CD4-positive, alpha-beta T cell treated with Interleukin-17A for 4 hours (primary cell): ENCODE data around the gene OR4D9.
"Not testable (repeated sequence)": the region's sequence is repeated elsewhere in the genome, so short reads cannot be mapped to it uniquely, and the experiment has no call there.

Experiments
- DNase-seq: peaks from one replicate; pipeline ENCODE4 v3.0.0-alpha.2; 2020; ENCODE audit warnings: mixed read lengths

The OR4D9 gene

DNA sequence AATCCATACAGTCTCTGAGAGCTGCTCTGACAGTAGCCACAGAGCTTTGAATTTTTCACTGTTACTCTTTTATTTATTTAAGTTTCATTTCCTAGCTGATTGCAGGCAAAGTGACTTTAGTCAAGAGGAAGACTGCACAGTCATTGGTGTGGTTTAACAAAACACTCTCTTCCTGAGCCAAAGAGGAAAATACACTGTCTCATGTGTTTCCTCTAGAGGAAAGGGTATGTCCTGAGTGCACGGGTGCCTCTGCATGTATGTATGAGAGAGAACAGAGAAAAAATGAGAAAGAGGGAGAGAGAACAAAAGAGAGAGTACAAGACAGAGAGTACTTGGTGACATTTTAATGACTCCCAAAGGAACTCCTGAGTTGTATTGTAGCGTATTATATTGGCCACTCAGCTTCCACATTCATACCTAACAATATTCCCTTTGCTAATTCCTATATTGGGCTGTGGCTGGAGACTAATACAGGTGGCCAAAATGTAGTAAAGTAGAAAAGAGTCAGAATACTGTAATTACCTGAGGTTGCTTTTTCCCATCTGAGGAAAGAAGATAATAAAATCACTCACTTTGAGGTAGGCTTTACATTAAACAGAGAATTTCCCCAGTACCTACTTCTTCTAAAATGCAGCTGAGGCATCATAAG lies at the start of gene OR4D9:
Gene OR4D9 (plus strand): TSS at position 599 of the 649 bp plus-strand sequence. CDS start 3,374 bp downstream, outside the sequence.
- peak; percentile 39 for DNase-seq

- no peak for DNase-seq
Observed at GRCh38 chr11:59463190-59463641, 48.1 kb upstream of the OR4D9 start.

GRCh38 chr11:59473015-59473414 lies 38.3 kb upstream of the OR4D9 start, which contains the start of gene OR4D10:
TSS of gene OR4D10 (plus strand) at chr11:59473315. CDS start at chr11:59477430, 4,115 bp downstream.
- no peak for DNase-seq

DNA sequence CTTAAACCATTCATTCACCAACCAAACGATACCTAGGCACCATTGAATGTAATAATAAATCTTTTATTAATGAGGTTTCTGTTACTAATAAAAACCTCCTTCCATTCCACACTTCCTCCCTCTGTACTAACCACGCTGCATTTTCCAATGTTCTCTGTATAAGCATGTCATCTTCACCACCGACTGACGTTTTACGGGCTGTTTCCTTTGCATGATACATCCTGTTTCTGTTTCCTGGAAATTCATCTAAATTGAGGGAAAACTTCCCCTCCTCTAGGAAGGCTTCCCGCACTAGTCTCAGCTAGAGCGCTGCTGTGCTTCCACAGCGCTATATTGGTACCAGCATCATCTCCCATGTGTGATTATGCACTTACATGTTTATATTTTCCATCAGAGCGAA lies 36.2 kb upstream of the OR4D9 start:
- no peak for DNase-seq

DNA sequence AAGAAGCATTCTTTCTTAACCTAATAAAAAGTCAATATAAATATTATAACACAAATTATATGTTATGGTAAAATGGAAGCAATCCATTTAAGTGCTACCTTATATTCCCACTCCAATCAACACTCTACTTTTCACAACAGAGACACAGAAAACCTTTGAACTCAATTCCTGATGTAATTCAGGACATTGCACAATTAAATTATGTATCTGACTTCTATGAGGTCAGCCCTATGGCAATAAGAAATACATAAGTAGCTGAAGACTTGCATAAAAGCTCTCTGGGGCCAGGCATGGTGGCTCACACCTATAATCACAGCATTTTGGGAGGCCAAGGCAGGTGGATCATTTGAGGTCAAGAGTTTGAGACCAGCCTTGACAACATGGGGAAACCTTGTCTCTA lies 31.4 kb upstream of the OR4D9 start:
- no peak for DNase-seq

- DNase-seq: no peak
Observed at GRCh38 chr11:59480359-59480758, 31.0 kb upstream of the OR4D9 start.

- DNase-seq: no peak
Observed at GRCh38 chr11:59501931-59502330, 9.4 kb upstream of the OR4D9 start.

GRCh38 chr11:59503276-59503675 lies 8.1 kb upstream of the OR4D9 start, which contains the start of gene OR4D11:
TSS of gene OR4D11 (plus strand) at chr11:59503576. CDS start at chr11:59503576, 0 bp downstream.
- DNase-seq: no peak

DNA sequence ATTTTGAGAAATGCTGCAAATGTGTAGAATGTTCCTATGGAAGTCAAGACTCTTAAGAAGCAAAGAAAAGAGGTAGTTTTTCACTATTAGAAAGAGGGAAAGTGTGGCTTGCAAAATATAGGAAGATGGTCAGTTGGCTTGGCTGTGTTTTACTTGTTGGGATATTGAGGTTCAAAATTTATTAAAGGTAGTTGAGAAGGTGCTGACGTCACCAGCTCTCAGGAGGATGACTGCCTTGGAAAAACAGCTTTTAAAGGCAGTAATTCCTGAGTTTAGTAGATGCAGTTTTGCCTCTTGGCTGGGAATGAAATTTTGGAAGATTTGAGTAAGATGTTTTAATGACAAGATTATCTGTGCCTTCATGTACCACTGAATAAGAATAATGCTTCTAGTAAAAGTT lies 336 bp downstream of the OR4D9 start:
- DNase-seq: no peak

- not testable (repeated sequence) for DNase-seq
Observed at GRCh38 chr11:59520139-59520538, 8.8 kb downstream of the OR4D9 start.

- DNase-seq: no peak
Observed at GRCh38 chr11:59520741-59521140, 9.4 kb downstream of the OR4D9 start.

DNA sequence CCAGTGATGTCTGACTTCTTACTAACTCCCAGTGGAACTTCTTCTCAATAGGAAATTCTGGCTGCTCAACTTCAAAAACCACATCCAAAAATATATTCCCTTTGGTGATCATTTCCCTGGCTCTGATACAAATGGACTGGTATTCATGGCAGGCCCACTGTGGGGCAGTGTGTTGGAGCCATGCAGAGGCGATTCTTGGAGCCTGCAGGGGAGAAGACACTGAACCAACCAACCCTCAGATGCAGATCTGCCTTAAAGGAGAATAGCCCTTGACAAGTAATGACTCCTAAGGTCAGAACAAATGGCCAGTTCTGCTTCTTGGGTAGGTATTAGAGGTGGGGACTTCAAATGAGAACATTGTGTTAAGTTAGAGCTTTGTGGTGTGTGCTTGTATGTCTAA lies 12.2 kb downstream of the OR4D9 start:
- DNase-seq: no peak

GRCh38 chr11:59528711-59529110 lies 17.4 kb downstream of the OR4D9 start:
- no peak for DNase-seq

- no peak for DNase-seq
Observed at GRCh38 chr11:59532620-59533019, 21.3 kb downstream of the OR4D9 start.

- DNase-seq: no peak
Observed at GRCh38 chr11:59534676-59535075, 23.3 kb downstream of the OR4D9 start.

- no peak for DNase-seq
Observed at GRCh38 chr11:59542142-59542810, 30.9 kb downstream of the OR4D9 start.

- DNase-seq: not testable (repeated sequence)
Observed at GRCh38 chr11:59543713-59544112, 32.4 kb downstream of the OR4D9 start.

GRCh38 chr11:59544869-59545178 lies 33.5 kb downstream of the OR4D9 start:
- DNase-seq: no peak

DNA sequence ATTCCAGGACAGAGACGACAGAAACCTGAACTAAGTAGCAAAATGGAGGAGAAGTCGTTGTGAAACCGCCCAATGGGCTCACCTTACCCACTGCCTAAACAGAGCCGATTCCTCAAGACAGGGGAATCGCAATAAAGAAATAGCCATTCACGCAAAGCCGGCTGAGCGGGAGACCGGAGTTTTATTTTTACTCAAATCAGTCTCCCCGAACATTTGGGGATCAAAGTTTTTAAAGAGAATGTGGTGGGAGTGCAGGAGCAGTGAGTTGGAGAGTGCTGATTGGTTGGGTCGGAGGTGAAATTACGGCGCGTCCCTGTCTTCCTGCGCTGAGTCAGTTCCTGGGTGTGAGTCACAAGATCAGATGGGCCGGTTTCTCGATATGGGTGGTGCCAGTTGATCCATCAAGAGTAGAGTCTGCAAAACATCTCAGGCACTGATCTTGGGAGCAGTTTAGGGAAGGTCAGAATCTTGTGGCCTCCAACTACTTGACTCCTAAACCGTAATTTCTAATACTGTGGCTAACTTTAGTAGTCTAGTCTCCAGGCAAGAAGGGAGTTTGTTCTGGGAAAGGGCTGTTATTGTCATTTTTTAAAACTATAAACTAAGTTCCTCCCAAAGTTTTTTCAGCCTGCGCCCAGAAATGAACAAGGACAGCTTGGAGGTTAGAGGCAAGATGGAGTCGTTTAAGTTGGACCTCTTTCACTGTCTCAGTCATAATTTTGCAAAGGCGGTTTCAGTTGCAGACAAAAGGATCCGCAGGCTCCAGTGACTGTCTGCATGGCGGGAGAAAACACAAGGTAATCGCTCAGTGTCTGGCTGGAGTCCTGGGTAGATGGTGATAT lies 34.1 kb downstream of the OR4D9 start:
- no peak for DNase-seq

- DNase-seq: not testable (repeated sequence)
Observed at GRCh38 chr11:59547605-59548308, 36.4 kb downstream of the OR4D9 start.

- DNase-seq: no peak
Observed at GRCh38 chr11:59548309-59548656, 36.9 kb downstream of the OR4D9 start.

DNA sequence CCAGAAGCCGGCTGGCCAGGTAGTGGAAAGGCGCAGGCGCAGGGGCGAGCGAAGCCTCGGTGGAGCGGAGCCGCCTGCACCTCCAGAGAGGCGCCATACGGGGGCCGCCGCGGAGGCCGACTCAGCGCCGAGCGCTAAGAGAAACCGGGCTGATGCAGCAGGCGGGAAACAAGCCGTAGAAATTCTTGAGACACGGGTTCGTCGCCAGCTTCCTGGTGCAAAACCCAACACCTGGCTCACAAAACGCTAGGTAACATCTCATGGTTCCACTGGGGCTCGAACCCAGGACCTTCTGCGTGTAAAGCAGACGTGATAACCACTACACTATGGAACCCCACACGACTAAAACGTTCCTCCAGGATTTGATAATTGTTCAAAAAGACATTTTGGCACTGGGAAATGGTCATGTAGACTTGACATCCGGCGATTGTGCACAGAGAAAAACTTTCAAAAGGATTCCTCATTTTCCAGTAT lies 39.1 kb downstream of the OR4D9 start:
- DNase-seq: peak; percentile 86
